Activated CD8-positive, alpha-beta T cell treated with anti-CD3 and anti-CD28 coated beads for 36 hours (primary cell): Measurements from ENCODE around the gene SYT14. TPM values are rescaled to one million over a fixed set of nuclear protein-coding genes. Genes with fewer than 3 reads are reported as not detected.

ENCODE experiments used
- ATAC-seq: fragments of 200-7000 bp; cut with Tn5 transposase; one replicate; pipeline ENCODE4 v1.10.0; 2021; ENCODE audit warnings: mild to moderate bottlenecking, moderate library complexity
- CTCF ChIA-PET: fragments of 350-600 bp; sonication (Branson Sonifier 250); formaldehyde crosslinking; loops from one replicate; lab custom pipeline; 2021; ENCODE audit warnings: antibody characterized with exemption; lab: Charles Lee
- POLR2A ChIA-PET: fragments of 350-600 bp; sonication (Branson Sonifier 250); formaldehyde crosslinking; loops from one replicate; lab custom pipeline; 2021; ENCODE audit warnings: antibody characterized with exemption; lab: Charles Lee
- DNase-seq: peaks from one replicate; pipeline ENCODE4 v3.0.0-alpha.2; 2020
- H3K27ac Mint-ChIP-seq: one replicate; pipeline ENCODE4 v1.8.0; 2021; ENCODE audit warnings: mild to moderate bottlenecking, mixed read lengths
- H3K27me3 Mint-ChIP-seq: one replicate; pipeline ENCODE4 v1.8.0; 2021; ENCODE audit warnings: mixed read lengths
- H3K36me3 Mint-ChIP-seq: one replicate; pipeline ENCODE4 v1.8.0; 2021; ENCODE audit warnings: low read depth, mixed read lengths
- H3K4me1 Mint-ChIP-seq: one replicate; pipeline ENCODE4 v1.8.0; 2021; ENCODE audit warnings: low read depth, mixed read lengths
- H3K4me3 Mint-ChIP-seq: one replicate; pipeline ENCODE4 v1.8.0; 2021; ENCODE audit warnings: mild to moderate bottlenecking, moderate library complexity, mixed read lengths
- H3K9me3 Mint-ChIP-seq: one replicate; pipeline ENCODE4 v1.8.0; 2021; ENCODE audit warnings: mixed read lengths
- CTCF ChIP-seq: fragments of 200-600 bp; IDR thresholded peaks from one replicate; pipeline ENCODE4 v1.8.0; 2022; ENCODE audit warnings: antibody characterized with exemption, mild to moderate bottlenecking
- intact Hi-C: fragments of 100-400 bp; cut with micrococcal nuclease; formaldehyde crosslinking; loops from one replicate; pipeline ENCODE4 v1.10.0; 2022
- total RNA-seq, 2 experiments: library from RNA; stranded (reverse); gene quantifications; one replicate each; pipeline ENCODE4 v1.2.3, GENCODE V29; 2021

SYT14 gene
- total RNA-seq, 2 experiments from 2014 or later: not detected

GRCh38 chr1:210123924-210124589, 186.0 kb downstream of the SYT14 start:
- no peak for ATAC-seq
- ChIA-PET POLR2A (no interaction called here), CTCF (no interaction called here)
- Mint-ChIP-seq H3K27me3 (no peaks in the 10 kb centered on the region), H3K36me3 (no peaks in the 10 kb centered on the region), H3K4me3 (no peak overlapping the region), H3K9me3 (no peaks in the 10 kb centered on the region), H3K4me1 (no peaks in the 10 kb centered on the region), H3K27ac (no peak overlapping the region)
- TF ChIP-seq CTCF: no peak
- intact Hi-C loops: no loop called here
- DNase-seq: no peak

- Mint-ChIP-seq H3K4me1 (no peaks in the 10 kb centered on the region), H3K27ac (no peak overlapping the region), H3K27me3 (no peaks in the 10 kb centered on the region), H3K9me3 (no peaks in the 10 kb centered on the region), H3K36me3 (no peaks in the 10 kb centered on the region), H3K4me3 (no peak overlapping the region)
- ChIA-PET CTCF (no interaction called here), POLR2A (no interaction called here)
- intact Hi-C loops: no loop called here
- no peak for ATAC-seq
- no peak for TF ChIP-seq CTCF
- no peak for DNase-seq
Measured at GRCh38 chr1:210124736-210125135, 186.7 kb downstream of the SYT14 start.

- ChIA-PET CTCF (no interaction called here), POLR2A (no interaction called here)
- H3K4me3 Mint-ChIP-seq: no peak overlapping the region
- H3K9me3 Mint-ChIP-seq: no peaks in the 10 kb centered on the region
- no peaks in the 10 kb centered on the region for H3K36me3 Mint-ChIP-seq
- no peak for TF ChIP-seq CTCF
- intact Hi-C loops: no loop called here
- DNase-seq (no peak), ATAC-seq (no peak)
- H3K27me3 Mint-ChIP-seq: no peaks in the 10 kb centered on the region
- H3K4me1 Mint-ChIP-seq: no peaks in the 10 kb centered on the region
- no peak overlapping the region for H3K27ac Mint-ChIP-seq
Measured at GRCh38 chr1:210125143-210125542, 187.1 kb downstream of the SYT14 start.

GRCh38 chr1:210129092-210129491, 191.1 kb downstream of the SYT14 start:
- no peak overlapping the region for H3K27ac Mint-ChIP-seq
- ChIA-PET POLR2A (no interaction called here), CTCF (interaction anchor here (1.4 kb wide), 1 partner anchor 181 kb away, joined by 3 read pairs; no protein-coding TSS in a partner anchor)
- H3K9me3 Mint-ChIP-seq: no peaks in the 10 kb centered on the region
- DNase-seq (no peak), ATAC-seq (no peak)
- TF ChIP-seq CTCF: no peak
- H3K36me3 Mint-ChIP-seq: no peaks in the 10 kb centered on the region
- no peaks in the 10 kb centered on the region for H3K4me1 Mint-ChIP-seq
- no peak overlapping the region for H3K4me3 Mint-ChIP-seq
- intact Hi-C loops: no loop called here
- no peaks in the 10 kb centered on the region for H3K27me3 Mint-ChIP-seq

GRCh38 chr1:210129759-210130158, 191.7 kb downstream of the SYT14 start:
- DNase-seq (no peak), ATAC-seq (peak; percentile 39)
- ChIA-PET CTCF (interaction anchor here (1.4 kb wide), 1 partner anchor 181 kb away, joined by 3 read pairs; no protein-coding TSS in a partner anchor), POLR2A (no interaction called here)
- no peaks in the 10 kb centered on the region for H3K36me3 Mint-ChIP-seq
- H3K4me1 Mint-ChIP-seq: no peaks in the 10 kb centered on the region
- no peaks in the 10 kb centered on the region for H3K27me3 Mint-ChIP-seq
- intact Hi-C loops: no loop called here
- H3K27ac Mint-ChIP-seq: no peak overlapping the region
- H3K9me3 Mint-ChIP-seq: no peaks in the 10 kb centered on the region
- TF ChIP-seq CTCF: no peak
- H3K4me3 Mint-ChIP-seq: no peak overlapping the region
